Vagina (tissue), 2 donors: ENCODE measurements around the gene IQGAP2.

Experiments
- POLR2A ChIP-seq, 2 donors: fragments of 450-650 bp; IDR thresholded peaks; one replicate each; pipeline ENCODE4 v1.6.1; 2017; ENCODE audit warnings: antibody characterized with exemption in 2 of 2, mild to moderate bottlenecking in 2 of 2, moderate library complexity in 2 of 2
- TF ChIP-seq, protein P1 (sequence below), 3 experiments: fragments of 450-650 bp in 2 of 3; fragments of 200-600 bp in 1 of 3; sonication (generic) in 1 of 3; IDR thresholded peaks; one replicate each; pipeline ENCODE4 v1.5.1; 2017 to 2019; ENCODE audit warnings: antibody characterized with exemption in 3 of 3, mild to moderate bottlenecking in 2 of 3, moderate library complexity in 2 of 3

DNA sequence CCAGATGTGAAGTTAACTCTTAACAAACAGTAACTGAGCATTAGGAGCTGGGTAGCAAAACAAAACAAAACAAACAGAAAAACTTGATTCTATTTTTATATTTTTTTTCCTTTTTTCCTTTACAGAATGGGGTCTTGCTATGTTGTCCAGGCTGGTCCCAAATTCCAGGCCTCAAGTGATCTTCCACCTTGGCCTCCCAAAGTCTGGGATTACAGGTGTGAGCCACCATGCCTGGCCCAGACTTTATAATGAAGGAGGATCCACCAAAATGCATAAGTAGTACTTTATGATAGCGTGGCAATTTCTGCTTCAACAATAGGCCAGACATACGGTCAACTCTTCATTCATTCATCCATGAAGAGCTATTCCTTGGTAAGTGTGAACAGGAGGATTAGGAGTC, 5.9 kb upstream of the IQGAP2 start:
- TF ChIP-seq, protein P1, sequence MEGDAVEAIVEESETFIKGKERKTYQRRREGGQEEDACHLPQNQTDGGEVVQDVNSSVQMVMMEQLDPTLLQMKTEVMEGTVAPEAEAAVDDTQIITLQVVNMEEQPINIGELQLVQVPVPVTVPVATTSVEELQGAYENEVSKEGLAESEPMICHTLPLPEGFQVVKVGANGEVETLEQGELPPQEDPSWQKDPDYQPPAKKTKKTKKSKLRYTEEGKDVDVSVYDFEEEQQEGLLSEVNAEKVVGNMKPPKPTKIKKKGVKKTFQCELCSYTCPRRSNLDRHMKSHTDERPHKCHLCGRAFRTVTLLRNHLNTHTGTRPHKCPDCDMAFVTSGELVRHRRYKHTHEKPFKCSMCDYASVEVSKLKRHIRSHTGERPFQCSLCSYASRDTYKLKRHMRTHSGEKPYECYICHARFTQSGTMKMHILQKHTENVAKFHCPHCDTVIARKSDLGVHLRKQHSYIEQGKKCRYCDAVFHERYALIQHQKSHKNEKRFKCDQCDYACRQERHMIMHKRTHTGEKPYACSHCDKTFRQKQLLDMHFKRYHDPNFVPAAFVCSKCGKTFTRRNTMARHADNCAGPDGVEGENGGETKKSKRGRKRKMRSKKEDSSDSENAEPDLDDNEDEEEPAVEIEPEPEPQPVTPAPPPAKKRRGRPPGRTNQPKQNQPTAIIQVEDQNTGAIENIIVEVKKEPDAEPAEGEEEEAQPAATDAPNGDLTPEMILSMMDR (IDR thresholded peaks at IDR 0.05): no peak
- no peak for TF ChIP-seq POLR2A (IDR thresholded peaks at IDR 0.05)
